SK-N-SH treated with all-trans-retinoic acid at 6 μM for 48 hours (cell line): ENCODE results near the gene FZR1.

Experiments
- ATAC-seq: fragments of 200-7000 bp; cut with Tn5 transposase; 3 replicates; pipeline ENCODE4 v1.9.1; 2020; ENCODE audit warnings: mild to moderate bottlenecking, moderate library complexity
- ARNTL ChIP-seq: fragments of 450-650 bp; formaldehyde crosslinking; IDR thresholded peaks from 2 replicates; pipeline ENCODE4 v1.5.0; 2020; ENCODE audit warnings: low read depth, mild to moderate bottlenecking, moderate library complexity, borderline replicate concordance
- CREB5 ChIP-seq: fragments of 250-450 bp; sonication (Bioruptor Pico); IDR thresholded peaks from 2 replicates; pipeline ENCODE4 v1.5.1; 2020; ENCODE audit warnings: low read depth, mild to moderate bottlenecking, moderate library complexity
- CSDC2 ChIP-seq: fragments of 250-450 bp; sonication (Bioruptor Pico); IDR thresholded peaks from 2 replicates; pipeline ENCODE4 v1.5.0; 2020; ENCODE audit warnings: mild to moderate bottlenecking, moderate library complexity
- CSRNP3 ChIP-seq: fragments of 250-450 bp; sonication (Bioruptor Pico); IDR thresholded peaks from 2 replicates; pipeline ENCODE4 v1.5.1; 2021; ENCODE audit warnings: mild to moderate bottlenecking, moderate library complexity
- ESRRG ChIP-seq: fragments of 250-450 bp; sonication (Bioruptor Pico); IDR thresholded peaks from 2 replicates; pipeline ENCODE4 v1.6.1; 2021; ENCODE audit warnings: mild to moderate bottlenecking
- GLIS3 ChIP-seq: fragments of 250-450 bp; sonication (Bioruptor Pico); IDR thresholded peaks from 2 replicates; pipeline ENCODE4 v1.5.0; 2020; ENCODE audit warnings: mild to moderate bottlenecking, moderate library complexity
- ISL1 ChIP-seq: fragments of 250-450 bp; sonication (Bioruptor Pico); IDR thresholded peaks from 2 replicates; pipeline ENCODE4 v2.1.2; 2022; ENCODE audit warnings: mild to moderate bottlenecking, moderate library complexity
- OSR1 ChIP-seq: fragments of 250-450 bp; sonication (Bioruptor Pico); IDR thresholded peaks from 2 replicates; pipeline ENCODE4 v1.8.0; 2022; ENCODE audit warnings: moderate library complexity, mild to moderate bottlenecking, inconsistent platforms
- PATZ1 ChIP-seq: fragments of 250-450 bp; sonication (Bioruptor Pico); IDR thresholded peaks from 2 replicates; pipeline ENCODE4 v1.8.0; 2020; ENCODE audit warnings: mild to moderate bottlenecking, moderate library complexity, borderline replicate concordance
- POU6F1 ChIP-seq: fragments of 250-450 bp; sonication (Bioruptor Pico); IDR thresholded peaks from 2 replicates; pipeline ENCODE4 v1.8.0; 2021; ENCODE audit warnings: low read depth, mild to moderate bottlenecking, moderate library complexity, borderline replicate concordance
- PPARA ChIP-seq: fragments of 250-450 bp; sonication (Bioruptor Pico); IDR thresholded peaks from 2 replicates; pipeline ENCODE4 v1.5.0; 2020; ENCODE audit warnings: mild to moderate bottlenecking, borderline replicate concordance
- SNAI2 ChIP-seq: fragments of 250-450 bp; sonication (Bioruptor Pico); IDR thresholded peaks from 2 replicates; pipeline ENCODE4 v1.5.0; 2020; ENCODE audit warnings: mild to moderate bottlenecking, moderate library complexity
- TCF4 ChIP-seq: fragments of 250-450 bp; sonication (Bioruptor Pico); IDR thresholded peaks from 2 replicates; pipeline ENCODE4 v1.8.0; 2021; ENCODE audit warnings: mild to moderate bottlenecking, moderate library complexity, borderline replicate concordance
- TOX ChIP-seq: fragments of 250-450 bp; sonication (Bioruptor Pico); IDR thresholded peaks from 2 replicates; pipeline ENCODE4 v1.8.0; 2021; ENCODE audit warnings: mild to moderate bottlenecking, moderate library complexity, borderline replicate concordance
- TSHZ2 ChIP-seq: fragments of 250-450 bp; sonication (Bioruptor Pico); IDR thresholded peaks from 2 replicates; pipeline ENCODE4 v1.5.0; 2020; ENCODE audit warnings: mild to moderate bottlenecking, moderate library complexity
- ZC3H10 ChIP-seq: fragments of 250-450 bp; sonication (Bioruptor Pico); IDR thresholded peaks from 2 replicates; pipeline ENCODE4 v1.5.1; 2021; ENCODE audit warnings: mild to moderate bottlenecking, moderate library complexity
- ZFP3 ChIP-seq: fragments of 250-450 bp; sonication (Bioruptor Pico); IDR thresholded peaks from 2 replicates; pipeline ENCODE4 v1.5.0; 2020; ENCODE audit warnings: mild to moderate bottlenecking, moderate library complexity
- ZNF565 ChIP-seq: fragments of 450-650 bp; formaldehyde crosslinking; conservative IDR thresholded peaks from 2 replicates; pipeline ENCODE4 v1.5.0; 2020; ENCODE audit warnings: low read depth, mild to moderate bottlenecking, moderate library complexity
- ZNF70 ChIP-seq: fragments of 450-650 bp; formaldehyde crosslinking; IDR thresholded peaks from 2 replicates; pipeline ENCODE4 v1.5.0; 2020; ENCODE audit warnings: mild to moderate bottlenecking, moderate library complexity
- ZNF8 ChIP-seq: fragments of 450-650 bp; formaldehyde crosslinking; IDR thresholded peaks from 2 replicates; pipeline ENCODE4 v1.5.0; 2020; ENCODE audit warnings: mild to moderate bottlenecking, moderate library complexity

Gene FZR1

GRCh38 chr19:3531716-3532115 is 25.6 kb downstream of the FZR1 start:
- TF ChIP-seq ZFP3 (CRISPR knock-in tag) (no peak), ZNF8 (CRISPR knock-in tag) (no peak), SNAI2 (no peak), PATZ1 (CRISPR knock-in tag) (no peak), ARNTL (CRISPR knock-in tag) (no peak), TOX (CRISPR knock-in tag) (no peak), ZNF565 (no peak), POU6F1 (CRISPR knock-in tag) (no peak), TSHZ2 (CRISPR knock-in tag) (no peak), PPARA (CRISPR knock-in tag) (no peak), CSRNP3 (CRISPR knock-in tag) (no peak), ISL1 (CRISPR knock-in tag) (no peak), ZC3H10 (CRISPR knock-in tag) (no peak), CSDC2 (CRISPR knock-in tag) (no peak)
- no peak for ATAC-seq

- TF ChIP-seq ZNF70, result no peak
- ATAC-seq, result no peak
Measured at GRCh38 chr19:3532154-3532786, 26.2 kb downstream of the FZR1 start.

- no peak for ATAC-seq
- TF ChIP-seq ZC3H10 (CRISPR knock-in tag) (no peak), CSDC2 (CRISPR knock-in tag) (no peak), ZNF70 (no peak), ISL1 (CRISPR knock-in tag) (no peak), ZNF565 (no peak), CSRNP3 (CRISPR knock-in tag) (no peak), TOX (CRISPR knock-in tag) (no peak), PATZ1 (CRISPR knock-in tag) (no peak), ZFP3 (CRISPR knock-in tag) (no peak), TSHZ2 (CRISPR knock-in tag) (no peak), ESRRG (CRISPR knock-in tag) (no peak), OSR1 (CRISPR knock-in tag) (no peak), GLIS3 (CRISPR knock-in tag) (no peak), ARNTL (CRISPR knock-in tag) (no peak), CREB5 (CRISPR knock-in tag) (no peak), TCF4 (CRISPR knock-in tag) (no peak), ZNF8 (CRISPR knock-in tag) (no peak)
Measured at GRCh38 chr19:3533033-3533432, 26.9 kb downstream of the FZR1 start.
